Left ventricle myocardium superior (tissue), 1 donor: Measurements from ENCODE around the gene NANOG. TPM values are rescaled to one million over a fixed set of nuclear protein-coding genes. Genes with fewer than 3 reads are reported as not detected.
"Not testable (repeated sequence)": the region's sequence is repeated elsewhere in the genome, so short reads cannot be mapped to it uniquely, and the experiment has no call there.

ENCODE experiments used
- ATAC-seq: fragments of 200-7000 bp; cut with Tn5 transposase; one replicate; pipeline ENCODE4 v1.9.1; 2020; ENCODE audit warnings: mild to moderate bottlenecking, moderate library complexity
- DNase-seq: peaks from one replicate; pipeline ENCODE4 v3.0.0-alpha.2; 2020
- intact Hi-C: fragments of 100-400 bp; cut with micrococcal nuclease; formaldehyde crosslinking; loops from one replicate; pipeline ENCODE4 v1.11.0; 2022
- long read RNA-seq: library from polyadenylated mRNA; unstranded; transcript quantifications from one replicate; pipeline ENCODE4 v2.0.0, GENCODE V29; 2021
- total RNA-seq: library from RNA; stranded (reverse); fragmentation: NEBNext Ultra II Directional; extraction: Animal tissue kit (Norgen Biotek cat#: 25700); gene quantifications from one replicate; pipeline ENCODE4 v1.2.1, GENCODE V29; 2021
- donor health status: DM: no; HTN: yes; CAD: no; lungs with severe emphysema.

The NANOG gene
- not detected for total RNA-seq
- long read RNA-seq: 0 reads

GRCh38 chr12:7788884-7789528, at the start of gene NANOG:
Gene NANOG (plus strand): TSS chr12:7789402. CDS start chr12:7789615, 213 bp downstream.
- intact Hi-C loops, DNase-seq, ATAC-seq: not testable (repeated sequence)

- DNase-seq (no peak), ATAC-seq (no peak)
- intact Hi-C loops: no loop called here
Measured at GRCh38 chr12:7747246-7747645, 42.0 kb upstream of the NANOG start, which contains the start of gene CLEC4C. Gene CLEC4C (minus strand): TSS chr12:7747375. CDS start chr12:7747348, 27 bp downstream.

- no peak for ATAC-seq
- intact Hi-C loops: no loop called here
Measured at GRCh38 chr12:7748852-7749251, 40.4 kb upstream of the NANOG start.

GRCh38 chr12:7749442-7749841, 39.8 kb upstream of the NANOG start:
- intact Hi-C loops: no loop called here
- DNase-seq: no peak
- no peak for ATAC-seq

More at GRCh38 chr12:7748852-7749251, 40.4 kb upstream of the NANOG start:
- DNase-seq: no peak

- intact Hi-C loops: no loop called here
- ATAC-seq (no peak), DNase-seq (no peak)
Measured at GRCh38 chr12:7750350-7750749, 38.9 kb upstream of the NANOG start.

- intact Hi-C loops: no loop called here
- no peak for ATAC-seq
- no peak for DNase-seq
Measured at GRCh38 chr12:7751394-7751793, 37.8 kb upstream of the NANOG start.

GRCh38 chr12:7751941-7752922, 37.0 kb upstream of the NANOG start:
- ATAC-seq, DNase-seq, intact Hi-C loops: not testable (repeated sequence)

- ATAC-seq, DNase-seq, intact Hi-C loops: not testable (repeated sequence)
Measured at GRCh38 chr12:7755668-7756067, 33.5 kb upstream of the NANOG start.

- DNase-seq (no peak), ATAC-seq (no peak)
- intact Hi-C loops: no loop called here
Measured at GRCh38 chr12:7756993-7757392, 32.2 kb upstream of the NANOG start.

- no peak for ATAC-seq
- intact Hi-C loops: no loop called here
- DNase-seq: no peak
Measured at GRCh38 chr12:7758766-7759140, 30.4 kb upstream of the NANOG start.

GRCh38 chr12:7769999-7770398, 19.2 kb upstream of the NANOG start:
- intact Hi-C loops: no loop called here
- DNase-seq: no peak
- no peak for ATAC-seq

- no peak for DNase-seq
- no peak for ATAC-seq
Measured at GRCh38 chr12:7781274-7781673, 7.9 kb upstream of the NANOG start.

GRCh38 chr12:7782055-7782454, 7.1 kb upstream of the NANOG start:
- DNase-seq: no peak
- no peak for ATAC-seq
- intact Hi-C loops: no loop called here

More at GRCh38 chr12:7781274-7781673, 7.9 kb upstream of the NANOG start:
- intact Hi-C loops: no loop called here

GRCh38 chr12:7783433-7783832, 5.8 kb upstream of the NANOG start:
- ATAC-seq, DNase-seq, intact Hi-C loops: not testable (repeated sequence)

GRCh38 chr12:7784701-7785100, 4.5 kb upstream of the NANOG start:
- no peak for DNase-seq
- ATAC-seq: no peak
- intact Hi-C loops: no loop called here

GRCh38 chr12:7787574-7788293, 1.5 kb upstream of the NANOG start:
- intact Hi-C loops: no loop called here
- ATAC-seq: no peak
- DNase-seq: no peak

- intact Hi-C loops: no loop called here
- no peak for ATAC-seq
- no peak for DNase-seq
Measured at GRCh38 chr12:7788294-7788660, 925 bp upstream of the NANOG start.

GRCh38 chr12:7793211-7793610, 4.0 kb downstream of the NANOG start:
- intact Hi-C loops: no loop called here
- DNase-seq (no peak), ATAC-seq (no peak)

- DNase-seq, intact Hi-C loops, ATAC-seq: not testable (repeated sequence)
Measured at GRCh38 chr12:7797269-7797668, 8.1 kb downstream of the NANOG start.
